T-helper 2 cell treated with Interferon-gamma antibody and Interleukin-4, amounts not matched to agents 5 μg/mL and 100 μg/mL, for 36 hours (primary cell): ENCODE data around the gene STK10.
"Not testable (repeated sequence)": the region's sequence is repeated elsewhere in the genome, so short reads cannot be mapped to it uniquely, and the experiment has no call there.

Experiments used
- DNase-seq: peaks from one replicate; pipeline ENCODE4 v3.0.0; 2021; ENCODE audit warnings: low spot score
- H3K27ac Mint-ChIP-seq: one replicate; pipeline ENCODE4 v1.8.0; 2021; ENCODE audit warnings: mild to moderate bottlenecking, mixed read lengths
- H3K27me3 Mint-ChIP-seq: one replicate; pipeline ENCODE4 v1.8.0; 2021; ENCODE audit warnings: low read depth, mixed read lengths
- H3K36me3 Mint-ChIP-seq: one replicate; pipeline ENCODE4 v1.8.0; 2021; ENCODE audit warnings: low read depth, mixed read lengths
- H3K4me1 Mint-ChIP-seq: one replicate; pipeline ENCODE4 v1.8.0; 2021; ENCODE audit warnings: low read depth, mixed read lengths
- H3K4me3 Mint-ChIP-seq: one replicate; pipeline ENCODE4 v1.8.0; 2022; ENCODE audit warnings: mild to moderate bottlenecking, moderate library complexity, mixed read lengths
- H3K9me3 Mint-ChIP-seq: one replicate; pipeline ENCODE4 v1.8.0; 2021; ENCODE audit warnings: mixed read lengths

The STK10 gene

DNA sequence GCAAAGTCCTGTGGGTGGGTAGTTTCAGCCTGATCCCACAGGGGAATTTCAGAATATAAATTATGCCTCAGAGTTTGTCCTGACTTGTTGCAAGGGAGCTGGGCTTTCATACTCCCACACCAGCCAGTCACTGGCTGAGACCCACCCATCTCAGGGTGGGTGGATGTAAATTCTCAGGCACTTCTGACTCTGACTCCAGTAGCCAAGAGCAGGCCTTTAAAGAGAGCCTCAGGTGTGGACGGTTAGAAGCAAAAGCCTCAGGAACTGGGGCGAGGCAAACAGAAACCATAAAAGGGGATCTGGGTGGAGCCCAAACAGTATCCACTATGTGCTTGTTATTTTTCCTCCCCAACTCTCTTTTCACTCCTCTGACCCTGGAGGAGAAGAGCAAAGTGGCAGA is 153.0 kb downstream of the STK10 start:
- peaks cover 6% of the 10 kb centered on the region for H3K36me3 Mint-ChIP-seq
- peaks cover 9% of the 10 kb centered on the region for H3K4me1 Mint-ChIP-seq
- peaks cover 18% of the 10 kb centered on the region for H3K9me3 Mint-ChIP-seq
- no peak overlapping the region for H3K27ac Mint-ChIP-seq
- H3K4me3 Mint-ChIP-seq, result peak overlapping the region; percentile 39
- DNase-seq, result peak; percentile 23
- H3K27me3 Mint-ChIP-seq, result no peaks in the 10 kb centered on the region

DNA sequence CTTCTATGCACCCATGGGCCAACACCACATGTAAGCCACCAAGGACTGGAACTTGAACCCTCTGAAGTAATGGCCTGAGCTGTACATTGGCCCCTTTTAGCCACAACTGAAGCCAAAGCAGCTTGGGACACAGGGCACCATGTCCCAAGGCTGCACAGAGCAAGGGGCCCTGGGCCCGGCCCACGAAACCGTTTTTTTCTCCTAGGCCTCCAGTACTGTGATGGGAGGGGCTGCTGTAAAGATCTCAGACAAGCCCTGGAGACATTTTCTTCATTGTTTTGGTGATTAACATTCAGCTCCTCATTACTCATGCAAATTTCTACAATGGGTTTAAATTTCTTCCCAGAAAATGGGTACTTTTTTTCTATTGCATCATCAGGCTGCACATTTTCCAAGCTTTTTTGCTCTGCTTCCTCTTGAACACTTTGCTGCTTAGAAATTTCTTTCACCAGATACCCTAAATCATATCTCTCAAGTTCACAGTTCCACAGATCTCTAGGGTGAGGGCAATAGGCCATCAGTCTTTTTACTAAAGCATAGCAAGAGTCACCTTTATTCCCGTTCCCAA is 156.0 kb downstream of the STK10 start:
- DNase-seq, result no peak
- Mint-ChIP-seq H3K4me1 (peaks cover 9% of the 10 kb centered on the region), H3K9me3 (peaks cover 18% of the 10 kb centered on the region), H3K4me3 (no peak overlapping the region), H3K27me3 (peaks cover 3% of the 10 kb centered on the region), H3K36me3 (peaks cover 4% of the 10 kb centered on the region), H3K27ac (no peak overlapping the region)

DNA sequence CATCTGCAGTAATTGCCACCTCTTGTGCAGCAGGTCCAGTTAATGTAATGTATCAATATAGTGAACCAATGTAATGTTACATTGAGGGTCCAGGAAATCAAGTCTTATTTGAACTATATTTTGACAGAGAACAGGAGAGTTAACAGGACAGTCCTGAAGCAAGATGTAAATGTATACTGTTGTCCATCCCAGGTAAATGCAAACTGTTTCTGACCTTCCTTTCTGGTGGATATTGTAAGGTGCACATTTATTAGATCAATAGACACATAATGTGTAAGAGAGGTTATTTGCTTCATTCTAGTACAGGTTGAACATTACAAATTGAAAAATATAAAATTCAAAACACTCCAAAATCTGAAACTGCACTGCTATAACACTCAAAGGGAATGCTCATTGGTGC is 158.1 kb downstream of the STK10 start:
- H3K4me1 Mint-ChIP-seq, result peaks cover 4% of the 10 kb centered on the region
- no peak overlapping the region for H3K4me3 Mint-ChIP-seq
- H3K27ac Mint-ChIP-seq, result no peak overlapping the region
- peaks cover 18% of the 10 kb centered on the region for H3K9me3 Mint-ChIP-seq
- peaks cover 4% of the 10 kb centered on the region for H3K36me3 Mint-ChIP-seq
- DNase-seq, result no peak
- peaks cover 3% of the 10 kb centered on the region for H3K27me3 Mint-ChIP-seq

DNA sequence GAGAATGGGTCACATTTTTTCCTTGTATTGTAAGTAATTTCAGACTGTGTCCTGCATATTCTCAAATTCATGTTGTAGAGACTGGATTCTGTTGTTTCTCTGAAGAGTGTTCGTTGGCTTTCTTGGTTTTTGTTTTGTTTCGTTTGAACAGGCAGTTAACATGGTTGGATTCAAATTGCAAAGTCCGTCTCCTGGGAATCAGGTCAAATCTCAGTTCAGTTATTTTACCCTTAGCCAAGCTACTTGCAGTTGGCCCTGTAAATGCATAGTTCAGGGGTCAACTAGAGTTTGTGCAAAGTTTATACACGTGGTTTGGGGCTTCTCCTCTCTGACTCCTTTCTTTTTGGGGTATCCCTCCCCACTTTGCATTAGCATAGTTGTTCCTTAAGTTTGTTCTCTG is 159.9 kb downstream of the STK10 start:
- Mint-ChIP-seq H3K27me3 (peaks cover 3% of the 10 kb centered on the region), H3K27ac (no peak overlapping the region), H3K36me3 (peaks cover 4% of the 10 kb centered on the region), H3K9me3 (peaks cover 18% of the 10 kb centered on the region), H3K4me3 (no peak overlapping the region), H3K4me1 (no peaks in the 10 kb centered on the region)
- DNase-seq, result no peak

DNA sequence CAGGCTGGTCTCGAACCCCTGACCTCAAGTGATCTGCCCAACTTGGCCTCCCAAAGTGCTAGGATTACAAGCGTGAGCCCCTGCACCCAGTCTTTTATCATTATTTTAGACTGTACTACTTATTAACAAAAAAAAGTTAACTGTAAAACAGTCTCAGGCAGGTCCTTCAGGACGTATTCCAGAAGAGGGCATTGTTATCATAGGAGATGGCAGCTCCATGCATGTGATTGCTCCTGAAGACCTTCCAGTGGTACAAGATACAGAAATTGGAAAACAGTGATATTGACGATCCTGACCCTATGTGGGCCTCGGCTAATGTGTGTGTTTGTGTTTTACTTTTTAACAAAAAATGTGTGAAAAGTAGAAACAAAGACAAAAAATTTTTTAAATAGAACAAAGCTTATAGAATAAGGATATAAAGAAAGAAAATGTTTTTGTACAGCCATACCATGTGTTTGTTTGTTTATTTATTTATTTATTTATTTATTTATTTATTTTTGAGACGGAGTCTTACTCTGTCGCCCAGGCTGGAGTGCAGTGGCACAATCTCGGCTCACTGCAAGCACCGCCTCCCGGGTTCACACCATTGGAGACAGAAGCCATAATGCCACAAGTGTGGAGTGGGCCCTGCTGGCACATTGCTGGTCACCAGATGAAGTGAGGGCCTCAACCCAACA is 167.8 kb downstream of the STK10 start:
- DNase-seq, H3K27ac Mint-ChIP-seq, H3K9me3 Mint-ChIP-seq, H3K4me3 Mint-ChIP-seq, H3K36me3 Mint-ChIP-seq, H3K4me1 Mint-ChIP-seq, H3K27me3 Mint-ChIP-seq: not testable (repeated sequence)

DNA sequence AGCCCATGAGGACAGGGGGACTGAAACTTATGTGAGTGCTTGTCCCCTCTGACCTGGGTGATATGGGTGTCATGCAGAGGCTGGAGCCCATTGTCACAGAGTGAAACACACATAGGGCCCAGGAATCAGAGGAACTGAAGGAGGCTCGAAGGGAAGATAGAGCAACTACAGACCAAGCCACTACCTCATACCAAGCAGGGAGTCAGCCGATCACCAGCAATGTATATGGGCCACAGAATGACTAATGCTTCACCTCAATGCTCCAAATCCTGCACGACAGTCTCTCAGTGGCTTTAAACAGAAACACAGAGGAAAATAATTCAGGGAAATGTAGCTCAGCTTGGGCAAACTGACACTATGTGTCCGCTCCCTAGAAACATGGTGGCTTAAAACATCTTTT is 172.7 kb downstream of the STK10 start:
- DNase-seq, result no peak
- Mint-ChIP-seq H3K36me3 (no peaks in the 10 kb centered on the region), H3K27me3 (no peaks in the 10 kb centered on the region), H3K27ac (no peak overlapping the region), H3K4me3 (no peak overlapping the region), H3K4me1 (no peaks in the 10 kb centered on the region), H3K9me3 (no peaks in the 10 kb centered on the region)

DNA sequence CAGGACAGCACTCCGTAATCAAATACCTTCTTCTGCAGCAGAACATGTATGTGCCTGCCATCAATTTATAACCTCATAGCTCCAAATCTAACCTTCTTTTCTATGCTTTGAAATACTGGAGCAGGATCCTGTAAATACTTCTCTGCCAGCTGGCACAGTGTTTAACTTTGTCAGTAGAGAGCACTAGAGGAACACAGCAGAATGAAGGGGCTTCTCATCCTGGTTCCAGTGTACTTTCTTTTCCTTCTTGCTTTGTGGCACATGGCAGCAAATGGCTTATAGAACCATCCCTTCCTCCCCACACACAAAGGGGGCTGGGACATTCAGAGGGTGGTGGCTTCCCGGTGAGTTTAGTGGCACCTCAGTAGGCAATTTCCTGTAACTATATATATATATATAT is 177.7 kb downstream of the STK10 start:
- Mint-ChIP-seq H3K27me3 (no peaks in the 10 kb centered on the region), H3K27ac (no peak overlapping the region), H3K36me3 (peaks cover 2% of the 10 kb centered on the region), H3K4me3 (no peak overlapping the region), H3K4me1 (peaks cover 9% of the 10 kb centered on the region), H3K9me3 (no peaks in the 10 kb centered on the region)
- DNase-seq, result no peak

DNA sequence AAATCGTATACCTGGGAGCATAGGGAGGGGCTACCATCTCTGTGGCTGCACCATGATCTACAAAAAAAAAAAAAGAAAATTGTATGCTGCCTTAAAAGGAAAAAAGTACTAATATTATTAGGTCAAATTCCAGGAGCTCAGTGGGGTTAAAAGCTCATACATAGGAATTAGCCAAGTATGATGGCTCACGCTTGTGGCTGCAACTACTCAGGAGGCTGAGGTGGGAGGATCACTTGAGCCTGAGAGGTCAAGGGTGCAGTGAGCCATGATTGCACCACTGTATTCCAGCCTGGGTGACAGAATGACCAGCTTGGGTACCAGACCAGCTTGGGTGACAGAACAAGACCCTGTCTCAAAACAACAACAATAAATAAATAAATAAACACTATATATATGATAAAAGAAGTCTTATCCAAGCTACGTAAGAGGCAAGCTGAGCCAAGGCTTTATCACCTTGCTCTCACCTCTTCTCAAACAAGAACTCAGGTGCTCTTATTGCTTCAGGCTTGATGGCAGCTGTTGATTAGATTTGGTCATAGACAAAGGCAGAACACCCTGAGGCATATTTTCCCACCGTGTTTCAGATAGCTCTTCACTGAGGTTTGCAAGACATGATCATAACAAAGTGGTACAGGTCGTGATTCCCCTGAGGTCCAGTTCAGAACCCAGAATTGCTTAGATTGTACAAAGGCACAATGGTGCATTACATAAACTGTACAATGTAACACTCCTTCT is 178.3 kb downstream of the STK10 start:
- H3K27ac Mint-ChIP-seq, result no peak overlapping the region
- H3K4me3 Mint-ChIP-seq, result no peak overlapping the region
- H3K27me3 Mint-ChIP-seq, result no peaks in the 10 kb centered on the region
- no peaks in the 10 kb centered on the region for H3K9me3 Mint-ChIP-seq
- DNase-seq, result no peak
- peaks cover 15% of the 10 kb centered on the region for H3K4me1 Mint-ChIP-seq
- peaks cover 2% of the 10 kb centered on the region for H3K36me3 Mint-ChIP-seq

DNA sequence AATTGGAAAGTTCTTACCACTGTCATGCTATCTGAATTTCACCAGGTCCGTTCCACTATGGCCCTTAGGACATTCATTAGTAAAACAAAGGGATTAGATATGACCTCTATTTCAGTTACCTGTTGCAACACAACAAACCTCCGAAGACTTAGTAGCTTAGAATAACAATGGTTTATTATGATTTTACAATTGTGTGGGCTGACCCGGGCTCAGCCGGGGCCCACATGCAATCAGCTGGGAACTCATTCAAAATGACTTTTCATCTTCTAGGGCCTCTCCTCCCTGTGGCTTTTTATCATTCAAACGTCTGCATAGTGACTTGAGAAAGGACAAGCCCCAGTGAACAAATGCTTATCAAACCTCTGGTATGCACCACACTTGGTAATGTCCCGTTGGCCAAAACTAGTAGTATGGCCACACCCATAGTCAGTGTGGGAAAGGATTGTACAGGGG is 179.3 kb downstream of the STK10 start:
- no peak for DNase-seq
- H3K27ac Mint-ChIP-seq, result no peak overlapping the region
- no peaks in the 10 kb centered on the region for H3K9me3 Mint-ChIP-seq
- H3K4me3 Mint-ChIP-seq, result no peak overlapping the region
- H3K4me1 Mint-ChIP-seq, result peaks cover 16% of the 10 kb centered on the region
- H3K36me3 Mint-ChIP-seq, result peaks cover 2% of the 10 kb centered on the region
- no peaks in the 10 kb centered on the region for H3K27me3 Mint-ChIP-seq

DNA sequence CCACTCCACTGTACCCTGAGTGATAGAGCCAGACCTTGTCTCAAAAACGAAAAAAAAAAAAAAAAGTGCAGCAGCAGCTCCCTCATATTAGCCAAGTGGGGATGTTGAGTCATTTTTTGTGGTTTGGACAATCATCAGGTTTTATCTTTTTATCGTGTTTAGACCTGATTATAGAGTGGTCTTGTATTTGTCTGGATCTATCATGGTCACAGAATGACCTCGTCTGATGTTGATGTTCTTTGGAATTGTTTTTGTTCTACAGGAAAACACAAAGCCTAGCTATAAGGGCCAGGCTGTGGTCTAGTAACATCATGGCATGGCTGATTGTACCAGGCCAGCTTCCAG is 179.9 kb downstream of the STK10 start:
- Mint-ChIP-seq H3K27me3 (no peaks in the 10 kb centered on the region), H3K4me3 (peak overlapping the region; percentile 92), H3K27ac (peak overlapping the region; percentile 37), H3K9me3 (no peaks in the 10 kb centered on the region), H3K4me1 (peaks cover 17% of the 10 kb centered on the region), H3K36me3 (peaks cover 2% of the 10 kb centered on the region)
- DNase-seq, result no peak

DNA sequence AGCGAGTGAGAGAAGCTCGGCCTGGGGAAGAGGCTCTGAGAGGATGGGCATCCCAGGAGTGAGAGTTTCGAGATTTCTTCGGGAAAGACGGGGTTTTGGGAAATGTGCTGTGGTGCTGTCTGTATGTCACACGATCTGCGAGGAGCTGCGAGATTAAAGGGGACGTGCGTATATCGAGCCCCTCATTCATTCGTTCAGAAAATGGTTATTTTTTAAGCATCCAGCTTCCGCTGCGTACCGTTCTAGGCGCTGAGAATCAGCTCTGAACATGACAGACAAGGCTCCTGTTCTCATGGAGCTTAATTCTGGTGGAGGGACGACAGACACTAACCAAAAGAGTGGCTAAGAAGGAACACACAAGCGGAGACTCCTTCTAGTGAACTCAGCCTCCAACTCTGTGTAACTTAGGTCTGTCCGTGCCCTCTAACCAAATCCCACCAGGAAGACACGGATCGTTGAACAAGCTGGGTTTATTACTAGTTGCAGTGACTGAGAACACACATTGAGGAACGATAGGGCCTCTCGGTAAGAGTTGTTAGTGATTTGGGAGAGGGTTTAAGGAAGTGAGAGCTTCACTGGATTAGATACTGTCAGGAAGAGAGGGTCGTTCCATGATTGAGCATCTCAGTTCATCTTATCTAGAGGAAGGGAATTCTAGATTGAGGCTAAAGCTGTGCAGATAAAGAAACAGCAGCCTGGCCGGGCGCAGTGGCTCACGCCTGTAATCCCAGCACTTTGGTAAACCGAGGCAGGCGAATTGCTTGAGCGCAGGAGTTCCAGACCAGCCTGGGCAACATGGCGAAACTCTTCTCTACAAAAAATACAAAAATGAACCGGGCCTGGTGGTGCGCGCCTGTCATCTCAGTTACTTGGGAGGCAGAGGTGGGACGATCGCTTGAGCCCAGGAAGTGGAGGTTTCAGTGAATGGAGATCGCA is 180.6 kb downstream of the STK10 start:
- Mint-ChIP-seq H3K4me3 (peak overlapping the region; percentile 92), H3K27me3 (no peaks in the 10 kb centered on the region), H3K36me3 (peaks cover 2% of the 10 kb centered on the region), H3K9me3 (no peaks in the 10 kb centered on the region), H3K4me1 (peaks cover 21% of the 10 kb centered on the region), H3K27ac (peak overlapping the region; percentile 93)
- DNase-seq, result peak; percentile 8

DNA sequence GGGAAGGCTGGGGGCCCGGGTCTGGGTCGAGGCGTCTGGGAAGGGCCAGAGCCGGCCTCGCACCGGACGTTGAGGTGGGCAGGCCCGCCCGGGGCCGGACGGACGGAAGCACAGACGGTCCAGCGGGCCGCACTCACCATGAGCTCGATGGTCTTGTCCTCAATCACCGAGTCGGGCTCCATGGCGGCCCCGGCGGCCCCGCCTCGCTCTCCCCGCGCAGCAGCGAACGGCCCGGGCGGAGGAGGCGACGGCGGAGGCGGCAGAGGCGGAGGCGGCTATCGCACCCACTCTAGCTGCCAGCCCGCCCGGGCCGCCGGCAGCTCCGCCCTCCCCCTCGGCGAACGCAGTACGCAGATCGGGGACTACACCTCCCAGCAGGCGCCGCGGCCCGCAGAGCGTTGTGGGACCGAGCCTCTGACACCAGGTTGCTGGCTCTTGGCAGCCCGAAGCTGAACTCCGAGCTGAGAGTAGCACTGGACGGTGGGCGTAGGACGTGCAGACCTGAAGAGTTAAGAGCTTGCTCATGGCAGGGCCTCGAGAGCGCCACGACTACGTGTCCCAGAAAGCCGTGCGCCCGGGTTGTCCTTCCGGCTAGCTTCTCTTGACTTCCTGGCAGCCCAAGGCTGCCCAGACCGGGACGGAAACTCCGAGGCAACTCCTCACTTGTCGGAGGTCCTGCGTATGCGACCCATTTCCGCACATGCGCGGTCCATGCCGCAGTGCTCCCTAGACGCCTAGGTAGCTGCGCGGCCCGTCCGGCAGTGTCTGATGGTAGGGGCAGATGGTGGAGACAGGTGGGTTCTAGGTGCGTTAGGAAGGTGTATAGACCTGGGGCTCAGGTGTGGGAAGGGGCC is 181.5 kb downstream of the STK10 start, which contains the start of gene FBXW11:
Gene FBXW11, minus strand, starts transcription at position 318 of the 854 bp plus-strand sequence. Its CDS starts 136 bp downstream, at position 182.
- peak; percentile 94 for DNase-seq
- H3K9me3 Mint-ChIP-seq, result no peaks in the 10 kb centered on the region
- H3K4me1 Mint-ChIP-seq, result peaks cover 27% of the 10 kb centered on the region
- peak within 1 kb of the TSS; percentile 96 for H3K27ac Mint-ChIP-seq
- H3K36me3 Mint-ChIP-seq, result peaks cover 2% of the 10 kb centered on the region
- H3K4me3 Mint-ChIP-seq, result peak within 1 kb of the TSS; percentile 92
- no peaks in the 10 kb centered on the region for H3K27me3 Mint-ChIP-seq
